Measurements from ENCODE around the gene PARD6G.

- TF ChIP-seq TAF1 (IDR thresholded peaks at IDR 0.05; ENCODE audit: low read depth, low read length) (no peak), POLR2AphosphoS5 (IDR thresholded peaks at IDR 0.05; ENCODE audit: low read depth, low read length) (no peak), POLR2A (IDR thresholded peaks at IDR 0.05; ENCODE audit: low read depth, low read length) (no peak), POU2F2 (IDR thresholded peaks at IDR 0.05; ENCODE audit: low read depth, low read length) (no peak), PAX5 (IDR thresholded peaks at IDR 0.05; ENCODE audit: insufficient read depth, low read length, severe bottlenecking) (no peak), SPI1 (IDR thresholded peaks at IDR 0.05; ENCODE audit: low read depth, low read length) (no peak)
Measured at GRCh38 chr18:80232710-80233109, 14.6 kb downstream of the PARD6G start.
